LNCAP (cell line): ENCODE measurements around the gene OR8H1.

Experiments used
- CTCF ChIP-seq: fragments of 450-650 bp; IDR thresholded peaks from 2 replicates; pipeline ENCODE4 v1.5.1; 2017; ENCODE audit warnings: mild to moderate bottlenecking

OR8H1 gene

GRCh38 chr11:56273854-56274253 lies 18.2 kb downstream of the OR8H1 start, which contains the start of gene OR5T1:
TSS of gene OR5T1 (plus strand) at chr11:56274154. CDS start at chr11:56275639, 1,485 bp downstream.
- no peak for TF ChIP-seq CTCF

GRCh38 chr11:56271092-56271491 lies 21.0 kb downstream of the OR8H1 start:
- TF ChIP-seq CTCF, result no peak

- TF ChIP-seq CTCF, result no peak
Measured at GRCh38 chr11:56251954-56252353, 40.1 kb downstream of the OR8H1 start, which contains the start of gene OR5T3. TSS of gene OR5T3 (plus strand) at chr11:56252254. CDS start at chr11:56252254, 0 bp downstream.
